ENCODE measurements around the gene TLE2. TPM values are rescaled to one million over a fixed set of nuclear protein-coding genes. Genes with fewer than 3 reads are reported as not detected.

The TLE2 gene
- total and polyA plus RNA-seq, 2 donors (not counting 3 experiments of a cell fraction or from before 2014, with no cell fraction given), result 32.0 to 38.8 TPM

GRCh38 chr19:2962018-2962670 lies 66.9 kb downstream of the TLE2 start:
- Histone ChIP-seq H3K9me3 (replicated peaks; ENCODE audit: control insufficient read depth, insufficient read depth, low read length) (no peaks in the 10 kb centered on the region), H3K36me3 (ENCODE audit: control insufficient read depth in 2 of 2, extremely low read depth in 1 of 2, insufficient read depth in 2 of 2, low read length in 2 of 2) (no peaks in the 10 kb centered on the region), H3K9ac (replicated peaks; ENCODE audit: extremely low read depth, insufficient read depth, low read length) (no peak overlapping the region), H3K4me1 (ENCODE audit: control insufficient read depth, extremely low read depth, insufficient read depth, low read length) (no peaks in the 10 kb centered on the region), H3K4me3 (replicated peaks in 1 of 3; ENCODE audit: insufficient read depth in 1 of 3, low read depth in 1 of 3, low read length in 3 of 3) (no peak overlapping the region), H3K9me1 (replicated peaks; ENCODE audit: control insufficient read depth, extremely low read depth, insufficient read depth, low read length) (no peaks in the 10 kb centered on the region), H2AFZ (ENCODE audit: low read depth, low read length) (no peak overlapping the region), H3K79me2 (ENCODE audit: control insufficient read depth, insufficient read depth, low read length) (no peaks in the 10 kb centered on the region), H3K27ac (ENCODE audit: insufficient read depth, low read depth, low read length) (no peak overlapping the region), H3K27me3 (ENCODE audit: control insufficient read depth in 2 of 2, insufficient read depth in 2 of 2, low read length in 2 of 2) (no peaks in the 10 kb centered on the region), H3K4me2 (ENCODE audit: insufficient read depth, low read length) (no peak overlapping the region), H4K20me1 (replicated peaks; ENCODE audit: control insufficient read depth, extremely low read depth, insufficient read depth, low read length) (no peaks in the 10 kb centered on the region)
- no TSS peak for BruUV-seq (replicated peaks)
- intact Hi-C loops (cut with micrococcal nuclease) (loop anchor here (1.0 kb wide), 5 partner anchors 114 to 201 kb away; no protein-coding TSS in a partner anchor), dilution Hi-C loops (cut with MboI; ENCODE audit: extremely low pct_ligation_motif_present, low sequenced_read_pairs) (no loop called here)
- ChIA-PET CTCF (interaction anchor here (0.6 to 11.0 kb wide), 32 partner anchors 9 to 341 kb away, joined by 3 to 200 read pairs (median 4); partner anchors contain the start of gene TLE6), POLR2A (no interaction called here)
- TF ChIP-seq POLR2A (IDR thresholded peaks at IDR 0.05; ENCODE audit: low read depth, low read length) (no peak), GATA2 (IDR thresholded peaks at IDR 0.05; ENCODE audit: insufficient read depth, insufficient read length, low read depth, low read length) (no peak), CTCF (IDR thresholded peaks at IDR 0.05; ENCODE audit: extremely low read depth in 1 of 2, insufficient read depth in 1 of 2, low read depth in 1 of 2, low read length in 2 of 2) (peak; percentile 51 to 52), JUN (IDR thresholded peaks at IDR 0.05; ENCODE audit: borderline replicate concordance, insufficient read depth, insufficient read length, low read depth) (peak; percentile 98)
- DNase-seq (ENCODE audit: low read depth, low spot score) (peak; percentile 89), FAIRE-seq (peak; percentile 99)

- no peak overlapping the region for H3K4me3 ChIP-seq (replicated peaks in 1 of 3; ENCODE audit: insufficient read depth in 1 of 3, low read depth in 1 of 3, low read length in 3 of 3)
- H3K9ac ChIP-seq (replicated peaks; ENCODE audit: extremely low read depth, insufficient read depth, low read length), result no peak overlapping the region
- H3K4me2 ChIP-seq (ENCODE audit: insufficient read depth, low read length), result no peak overlapping the region
- CTCF ChIA-PET, result interaction anchor here (1.0 to 11.0 kb wide), 8 partner anchors 9 to 251 kb away, joined by 3 to 200 read pairs (median 5); no protein-coding TSS in a partner anchor
- no peak for DNase-seq (ENCODE audit: low read depth, low spot score)
- H4K20me1 ChIP-seq (replicated peaks; ENCODE audit: control insufficient read depth, extremely low read depth, insufficient read depth, low read length), result no peaks in the 10 kb centered on the region
- dilution Hi-C loops (cut with MboI; ENCODE audit: extremely low pct_ligation_motif_present, low sequenced_read_pairs), result no loop called here
- H3K9me3 ChIP-seq (replicated peaks; ENCODE audit: control insufficient read depth, insufficient read depth, low read length), result no peaks in the 10 kb centered on the region
- no peak overlapping the region for H2AFZ ChIP-seq (ENCODE audit: low read depth, low read length)
- no peaks in the 10 kb centered on the region for H3K9me1 ChIP-seq (replicated peaks; ENCODE audit: control insufficient read depth, extremely low read depth, insufficient read depth, low read length)
- POLR2A ChIA-PET, result interaction anchor here (0.9 kb wide), 1 partner anchor 9 kb away, joined by 3 read pairs; no protein-coding TSS in a partner anchor
- H3K4me1 ChIP-seq (ENCODE audit: control insufficient read depth, extremely low read depth, insufficient read depth, low read length), result no peaks in the 10 kb centered on the region
- TF ChIP-seq POLR2A (IDR thresholded peaks at IDR 0.05; ENCODE audit: low read depth, low read length), result no peak
- no peak for TF ChIP-seq MAX (IDR thresholded peaks at IDR 0.05; ENCODE audit: insufficient read depth, insufficient read length)
- H3K27me3 ChIP-seq (ENCODE audit: control insufficient read depth in 2 of 2, insufficient read depth in 2 of 2, low read length in 2 of 2), result no peaks in the 10 kb centered on the region
- no peaks in the 10 kb centered on the region for H3K79me2 ChIP-seq (ENCODE audit: control insufficient read depth, insufficient read depth, low read length)
- H3K36me3 ChIP-seq (ENCODE audit: control insufficient read depth in 2 of 2, extremely low read depth in 1 of 2, insufficient read depth in 2 of 2, low read length in 2 of 2), result no peaks in the 10 kb centered on the region
- no peak overlapping the region for H3K27ac ChIP-seq (ENCODE audit: insufficient read depth, low read depth, low read length)
- FAIRE-seq, result no peak
- no TSS peak for BruUV-seq (replicated peaks)
- intact Hi-C loops (cut with micrococcal nuclease), result no loop called here
These were observed 69.0 kb downstream of the TLE2 start for GRCh38 chr19:2960120-2960519.

All from endothelial cell of umbilical vein (primary cell).